ENCODE measurements around the gene AHRR. TPM values are rescaled to one million over a fixed set of nuclear protein-coding genes. Genes with fewer than 3 reads are reported as not detected.
A peak's percentile ranks its signal among the peaks of the same experiment; 100 is the strongest.
"Not testable (repeated sequence)": the region's sequence is repeated elsewhere in the genome, so short reads cannot be mapped to it uniquely, and the experiment has no call there.

AHRR gene
- 10 to 100 TPM; 35.7 to 41.6 TPM for total RNA-seq

DNA sequence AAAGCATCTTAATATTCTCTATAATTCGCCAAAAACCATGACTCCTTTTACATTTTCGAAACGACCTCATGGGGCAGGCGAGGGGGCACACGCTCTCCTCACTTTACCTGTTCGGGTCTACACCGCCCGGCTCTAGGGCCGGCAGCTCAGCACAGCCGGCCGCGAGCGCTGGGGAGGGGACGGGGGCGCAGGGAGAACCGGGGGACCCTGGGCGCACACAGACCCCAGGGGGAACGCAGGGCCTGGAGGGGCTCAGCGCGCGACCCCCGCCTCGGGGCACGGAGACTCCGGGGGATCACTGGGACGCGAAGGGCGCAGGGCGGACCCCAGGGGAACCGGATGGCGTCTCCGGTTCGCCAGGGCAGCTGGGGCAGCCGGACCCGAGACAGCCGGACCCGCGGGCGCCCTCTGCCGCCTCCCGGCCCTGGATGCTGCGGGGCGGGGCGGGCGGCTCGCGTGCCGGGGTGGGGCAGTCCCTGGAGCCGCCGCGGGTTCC lies at the start of gene AHRR:
AHRR (plus strand) TSS at position 485 of the 496 bp plus-strand sequence. CDS start 22,189 bp downstream, outside the sequence.
- POLR2A ChIA-PET, result interaction anchor here (0.8 to 1.4 kb wide), 5 partner anchors 10 to 103 kb away, joined by 3 to 4 read pairs (median 4); partner anchors contain the start of genes CCDC127 and SDHA
- H3K4me1 Mint-ChIP-seq, result peaks cover 16% of the 10 kb centered on the region
- H3K36me3 Mint-ChIP-seq, result peaks cover 14% of the 10 kb centered on the region
- peak within 1 kb of the TSS; percentile 75 for H3K27ac Mint-ChIP-seq
- H3K4me3 Mint-ChIP-seq, result peak within 1 kb of the TSS; percentile 87
- peaks cover 17% of the 10 kb centered on the region for H3K27me3 Mint-ChIP-seq
- H3K9me3 Mint-ChIP-seq, result no peaks in the 10 kb centered on the region
- ATAC-seq (ENCODE audit: low read depth) (peak; percentile 62), DNase-seq (peak; percentile 84)

DNA sequence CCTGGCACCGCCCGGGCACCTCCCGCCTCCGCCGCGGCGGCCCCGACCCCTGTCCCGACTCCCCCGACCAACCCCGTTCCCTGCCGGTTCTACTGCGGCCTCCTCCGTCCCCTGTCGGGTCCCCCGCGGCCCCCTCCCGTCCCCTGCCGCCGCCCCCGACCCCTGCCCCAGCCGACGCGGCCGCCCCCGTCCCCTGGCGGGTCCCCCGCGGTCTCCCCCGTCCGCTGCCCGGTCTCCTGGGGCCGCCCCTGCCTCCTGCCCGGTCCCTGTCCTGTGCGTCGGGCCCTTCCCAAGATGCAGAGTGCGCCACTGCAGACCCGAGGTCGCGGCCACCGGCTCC lies 49.7 kb upstream of the AHRR start:
- Mint-ChIP-seq H3K4me3 (peak overlapping the region; percentile 92), H3K36me3 (peaks cover 12% of the 10 kb centered on the region), H3K27ac (peak overlapping the region; percentile 87), H3K4me1 (peaks cover 15% of the 10 kb centered on the region)
- DNase-seq, H3K9me3 Mint-ChIP-seq, H3K27me3 Mint-ChIP-seq: not testable (repeated sequence)
- POLR2A ChIA-PET, result interaction anchor here (0.6 to 2.1 kb wide), 8 partner anchors 10 to 230 kb away, joined by 3 to 20 read pairs (median 4); partner anchors contain the start of genes CCDC127, LRRC14B and SDHA
- ATAC-seq (ENCODE audit: low read depth), result peak; percentile 17

DNA sequence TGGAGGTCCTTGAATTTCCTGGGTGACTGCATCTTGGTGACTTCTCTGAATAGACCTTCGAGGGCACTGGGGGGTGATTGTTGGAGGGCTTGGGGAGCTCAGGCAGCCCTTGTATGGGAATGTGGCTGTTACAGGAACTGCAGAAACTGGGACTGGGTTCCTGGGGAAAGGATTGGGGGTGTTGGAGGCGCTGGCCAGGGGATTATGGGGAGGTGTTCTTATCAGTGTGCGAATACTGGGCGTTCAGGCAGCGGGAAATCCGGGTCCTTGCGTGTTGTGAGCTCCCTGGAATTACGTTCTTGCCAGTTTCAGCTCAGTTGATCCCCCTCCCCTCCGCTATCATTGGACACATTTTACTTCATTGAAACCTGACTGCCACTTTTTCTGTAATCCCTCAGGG lies 48.4 kb upstream of the AHRR start:
- Mint-ChIP-seq H3K27ac (peak overlapping the region; percentile 68), H3K36me3 (peaks cover 12% of the 10 kb centered on the region), H3K4me1 (peaks cover 15% of the 10 kb centered on the region), H3K4me3 (peak overlapping the region; percentile 83)
- ATAC-seq (ENCODE audit: low read depth); H3K27me3 Mint-ChIP-seq; DNase-seq; H3K9me3 Mint-ChIP-seq; POLR2A ChIA-PET: not testable (repeated sequence)

DNA sequence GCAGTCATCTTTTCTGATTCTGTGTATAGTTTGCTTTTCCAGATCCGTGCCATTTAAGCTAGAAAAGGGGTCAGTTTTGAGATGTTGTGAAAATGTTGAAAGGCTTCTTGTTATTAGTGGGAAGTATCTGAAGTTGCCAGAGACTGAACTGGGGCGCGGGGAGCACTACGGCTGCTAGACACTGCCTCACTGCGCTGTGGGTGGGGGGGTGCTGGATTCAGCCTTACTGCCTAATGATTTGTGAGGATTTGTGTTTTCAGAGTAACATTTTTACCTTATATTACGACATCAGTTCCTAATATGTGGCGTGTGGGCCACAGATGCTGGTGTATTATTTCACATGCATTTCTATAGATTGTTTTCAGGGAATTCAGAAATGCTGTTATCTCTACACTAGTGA lies 48.0 kb upstream of the AHRR start:
- H3K4me3 Mint-ChIP-seq, result peak overlapping the region; percentile 83
- DNase-seq; H3K9me3 Mint-ChIP-seq; H3K27me3 Mint-ChIP-seq; POLR2A ChIA-PET; ATAC-seq (ENCODE audit: low read depth): not testable (repeated sequence)
- H3K36me3 Mint-ChIP-seq, result peaks cover 12% of the 10 kb centered on the region
- H3K27ac Mint-ChIP-seq, result peak overlapping the region; percentile 68
- peaks cover 15% of the 10 kb centered on the region for H3K4me1 Mint-ChIP-seq

DNA sequence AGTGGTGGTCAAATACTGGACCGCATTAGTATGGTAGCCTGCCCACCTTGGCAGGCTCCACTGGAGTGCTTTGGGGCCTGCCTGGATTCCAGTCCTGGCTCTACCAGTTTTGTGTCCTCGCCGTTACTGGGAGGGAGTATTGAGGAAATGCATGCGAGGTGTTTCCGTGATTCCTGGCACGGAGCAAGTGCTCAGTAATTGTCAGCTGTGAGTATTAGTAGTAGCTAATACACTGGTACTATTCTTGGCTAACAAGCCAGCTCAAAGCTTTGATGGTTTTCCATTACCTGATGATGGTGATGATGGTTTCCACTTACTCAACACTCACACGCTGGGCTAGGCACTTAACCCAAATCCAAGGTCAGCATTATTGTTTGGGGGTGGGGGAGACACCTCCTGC lies 47.2 kb upstream of the AHRR start:
- Mint-ChIP-seq H3K4me1 (peaks cover 17% of the 10 kb centered on the region), H3K36me3 (peaks cover 12% of the 10 kb centered on the region)
- ATAC-seq (ENCODE audit: low read depth); H3K27ac Mint-ChIP-seq; H3K4me3 Mint-ChIP-seq; H3K27me3 Mint-ChIP-seq; POLR2A ChIA-PET; H3K9me3 Mint-ChIP-seq; DNase-seq: not testable (repeated sequence)

DNA sequence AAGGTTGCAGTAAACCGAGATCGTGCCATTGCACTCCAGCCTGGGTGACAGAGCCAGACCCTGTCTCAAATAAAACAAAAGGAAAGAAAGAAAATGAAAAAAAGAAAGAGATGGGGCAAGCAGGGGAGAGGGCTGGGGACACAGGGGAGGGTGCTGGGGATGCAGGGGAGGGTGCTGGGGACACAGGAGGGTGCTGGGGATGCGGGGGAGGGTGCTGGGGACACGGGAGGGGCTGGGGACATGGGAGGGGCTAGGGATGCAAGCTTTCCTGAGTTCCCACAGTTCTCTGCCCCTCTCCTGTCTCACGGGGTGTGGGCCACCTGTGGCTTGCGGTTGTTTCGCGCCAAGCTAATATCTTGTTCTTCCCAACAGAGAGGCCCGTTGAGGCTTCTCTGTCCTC lies 42.9 kb upstream of the AHRR start:
- POLR2A ChIA-PET, result no interaction called here
- no peaks in the 10 kb centered on the region for H3K27me3 Mint-ChIP-seq
- DNase-seq (no peak), ATAC-seq (ENCODE audit: low read depth) (no peak)
- H3K27ac Mint-ChIP-seq, result no peak overlapping the region
- no peaks in the 10 kb centered on the region for H3K9me3 Mint-ChIP-seq
- no peak overlapping the region for H3K4me3 Mint-ChIP-seq
- peaks cover 10% of the 10 kb centered on the region for H3K36me3 Mint-ChIP-seq
- peaks cover 17% of the 10 kb centered on the region for H3K4me1 Mint-ChIP-seq

DNA sequence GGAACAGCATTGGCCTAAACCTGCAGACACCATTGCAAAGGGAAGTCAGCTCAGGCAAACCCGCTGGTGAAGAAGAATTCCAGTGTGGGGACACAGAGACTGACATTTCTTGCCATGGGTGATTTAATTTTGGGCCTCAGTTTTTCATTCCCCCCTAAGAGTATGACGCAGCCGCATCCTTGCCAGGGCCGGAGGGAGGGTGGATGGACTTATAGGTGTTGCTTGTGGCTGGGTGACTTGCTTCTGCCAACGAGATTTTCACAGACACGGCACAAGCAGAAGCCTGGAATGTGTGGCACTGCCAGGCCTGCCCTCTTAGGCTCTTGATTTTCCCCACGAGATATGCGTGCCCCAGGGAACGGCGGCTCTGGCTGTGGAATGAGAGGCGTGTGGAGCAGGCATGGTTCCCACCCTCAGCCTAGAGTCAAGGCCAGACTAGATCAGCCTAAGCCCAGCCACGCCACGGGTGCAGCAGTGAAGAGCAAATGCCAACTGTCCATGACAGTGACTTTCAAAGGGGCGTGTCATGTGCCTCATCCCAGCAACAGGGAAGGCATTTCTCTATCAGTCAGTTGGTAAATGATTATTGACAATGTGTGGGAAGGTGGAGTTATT lies 42.4 kb upstream of the AHRR start:
- not testable (repeated sequence) for H3K36me3 Mint-ChIP-seq; ATAC-seq (ENCODE audit: low read depth); DNase-seq; H3K4me3 Mint-ChIP-seq; H3K9me3 Mint-ChIP-seq; H3K27ac Mint-ChIP-seq; H3K27me3 Mint-ChIP-seq
- H3K4me1 Mint-ChIP-seq, result peaks cover 16% of the 10 kb centered on the region
- POLR2A ChIA-PET, result interaction anchor here (0.7 kb wide), 1 partner anchor 10 kb away, joined by 4 read pairs; no protein-coding TSS in a partner anchor

DNA sequence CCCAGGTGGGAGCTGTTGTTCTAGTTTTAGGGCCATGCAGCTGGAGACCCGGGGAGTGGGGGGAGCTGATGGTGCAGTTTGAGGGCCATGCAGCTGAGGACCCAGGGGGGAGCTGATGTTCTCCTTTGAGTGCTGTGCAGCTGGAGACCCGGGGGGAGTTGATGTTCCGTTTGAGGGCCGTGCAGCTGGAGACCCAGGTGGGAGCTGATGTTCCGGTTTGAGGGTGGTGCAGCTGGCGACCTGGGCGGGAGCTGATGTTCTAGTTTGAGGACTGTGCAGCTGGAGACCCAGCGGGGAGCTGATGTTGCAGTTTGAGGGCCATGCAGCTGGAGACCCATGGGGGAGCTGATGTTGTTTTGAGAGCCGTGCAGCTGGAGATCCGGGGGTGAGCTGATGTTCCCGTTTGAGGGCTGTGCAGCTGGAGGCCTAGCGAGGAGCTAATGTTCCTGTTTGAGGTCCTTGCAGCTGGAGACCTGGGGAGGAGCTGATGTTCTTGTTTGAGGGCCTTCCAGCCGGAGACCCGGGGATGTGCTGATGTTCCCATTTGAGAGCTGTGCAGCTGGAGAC lies 35.4 kb upstream of the AHRR start:
- POLR2A ChIA-PET, result interaction anchor here (0.9 to 2.6 kb wide), 2 partner anchors 15 kb away, joined by 3 to 6 read pairs; partner anchors contain the start of gene PDCD6
- Mint-ChIP-seq H3K4me3 (no peak overlapping the region), H3K27me3 (no peaks in the 10 kb centered on the region), H3K4me1 (peaks cover 17% of the 10 kb centered on the region), H3K27ac (no peak overlapping the region), H3K36me3 (peaks cover 13% of the 10 kb centered on the region), H3K9me3 (no peaks in the 10 kb centered on the region)
- ATAC-seq (ENCODE audit: low read depth) (no peak), DNase-seq (no peak)

DNA sequence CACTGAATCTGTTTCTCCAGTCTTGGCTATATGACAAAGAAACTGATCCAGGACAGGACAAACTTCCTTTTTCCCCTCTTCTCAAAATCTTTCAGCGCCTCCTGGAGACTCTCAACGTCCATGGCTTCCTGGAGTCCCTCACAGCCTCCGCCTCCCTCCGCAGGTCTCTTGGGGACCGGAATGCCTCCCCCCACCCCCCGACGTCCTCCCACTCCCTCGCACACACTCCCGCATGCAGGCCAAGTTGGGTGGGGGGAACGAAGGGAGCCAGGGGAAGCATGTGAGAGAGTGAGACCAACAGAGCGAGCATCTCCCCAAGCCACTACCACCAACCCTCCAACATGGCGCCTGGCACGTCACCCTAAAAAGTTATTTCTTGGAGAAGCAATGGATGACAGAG lies 31.3 kb upstream of the AHRR start:
- H3K27me3 Mint-ChIP-seq; POLR2A ChIA-PET; ATAC-seq (ENCODE audit: low read depth); H3K27ac Mint-ChIP-seq; H3K4me3 Mint-ChIP-seq; H3K9me3 Mint-ChIP-seq; DNase-seq; H3K4me1 Mint-ChIP-seq: not testable (repeated sequence)
- H3K36me3 Mint-ChIP-seq, result peaks cover 17% of the 10 kb centered on the region

DNA sequence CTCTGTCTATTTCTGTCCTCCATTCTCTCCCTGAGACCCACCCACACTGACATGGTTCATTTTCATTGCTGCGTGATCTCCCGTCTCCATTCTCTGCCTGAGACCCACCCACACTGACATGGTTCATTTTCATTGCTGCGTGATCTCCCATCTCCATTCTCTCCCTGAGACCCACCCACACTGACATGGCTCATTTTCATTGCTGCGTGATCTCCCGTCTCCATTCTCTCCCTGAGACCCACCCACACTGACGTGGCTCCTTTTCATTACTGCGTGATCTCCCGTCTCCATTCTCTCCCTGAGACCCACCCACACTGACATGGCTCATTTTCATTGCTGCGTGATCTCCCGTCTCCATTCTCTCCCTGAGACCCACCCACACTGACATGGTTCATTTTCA lies 30.2 kb upstream of the AHRR start:
- H3K4me1 Mint-ChIP-seq; POLR2A ChIA-PET; H3K27me3 Mint-ChIP-seq; H3K27ac Mint-ChIP-seq; H3K4me3 Mint-ChIP-seq; DNase-seq; ATAC-seq (ENCODE audit: low read depth); H3K9me3 Mint-ChIP-seq: not testable (repeated sequence)
- peaks cover 17% of the 10 kb centered on the region for H3K36me3 Mint-ChIP-seq

DNA sequence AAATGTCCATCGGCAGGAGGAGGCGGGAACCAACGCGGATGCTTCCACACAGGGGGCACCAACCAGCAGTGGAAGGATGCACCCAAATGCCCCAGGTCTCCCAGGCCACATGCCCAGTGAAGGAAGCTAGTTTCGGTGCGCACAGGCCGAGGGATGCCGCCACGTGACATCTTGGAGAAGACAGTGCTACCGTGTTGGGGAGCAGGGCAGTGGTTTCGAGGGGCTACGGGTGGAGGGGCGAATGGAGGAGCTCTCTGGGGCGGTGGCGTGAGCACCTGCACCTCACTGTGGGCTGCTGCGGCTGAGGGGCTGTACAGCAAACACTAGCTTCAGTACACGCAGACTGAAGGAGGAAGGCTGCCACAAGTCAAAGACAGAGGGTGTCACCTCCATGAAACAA lies 26.7 kb upstream of the AHRR start:
- Mint-ChIP-seq H3K36me3 (peaks cover 12% of the 10 kb centered on the region), H3K4me1 (peaks cover 13% of the 10 kb centered on the region)
- ATAC-seq (ENCODE audit: low read depth); H3K27me3 Mint-ChIP-seq; H3K9me3 Mint-ChIP-seq; H3K4me3 Mint-ChIP-seq; H3K27ac Mint-ChIP-seq; POLR2A ChIA-PET; DNase-seq: not testable (repeated sequence)

DNA sequence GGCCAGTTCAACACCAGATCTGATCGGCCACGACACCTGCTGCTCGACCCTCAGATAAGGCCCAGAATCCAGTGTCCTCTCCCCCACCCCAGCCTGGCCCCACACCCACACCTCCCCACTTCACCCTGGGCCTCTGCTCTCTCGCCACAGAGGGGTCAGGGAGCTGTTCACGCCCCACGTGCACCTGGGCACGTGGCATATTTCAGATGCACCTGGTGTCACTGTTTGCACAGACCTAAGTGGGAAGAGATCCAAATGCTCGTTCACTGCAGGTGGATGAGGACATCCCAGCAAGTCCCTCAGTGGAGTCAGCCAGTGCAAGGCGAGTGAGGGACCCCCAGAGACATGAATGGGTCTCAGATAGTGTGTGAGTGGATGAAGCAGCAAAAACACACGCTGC lies 25.3 kb upstream of the AHRR start:
- H3K4me1 Mint-ChIP-seq, result peaks cover 13% of the 10 kb centered on the region
- H3K36me3 Mint-ChIP-seq, result peaks cover 11% of the 10 kb centered on the region
- H3K4me3 Mint-ChIP-seq; H3K27me3 Mint-ChIP-seq; ATAC-seq (ENCODE audit: low read depth); H3K27ac Mint-ChIP-seq; POLR2A ChIA-PET; DNase-seq; H3K9me3 Mint-ChIP-seq: not testable (repeated sequence)

DNA sequence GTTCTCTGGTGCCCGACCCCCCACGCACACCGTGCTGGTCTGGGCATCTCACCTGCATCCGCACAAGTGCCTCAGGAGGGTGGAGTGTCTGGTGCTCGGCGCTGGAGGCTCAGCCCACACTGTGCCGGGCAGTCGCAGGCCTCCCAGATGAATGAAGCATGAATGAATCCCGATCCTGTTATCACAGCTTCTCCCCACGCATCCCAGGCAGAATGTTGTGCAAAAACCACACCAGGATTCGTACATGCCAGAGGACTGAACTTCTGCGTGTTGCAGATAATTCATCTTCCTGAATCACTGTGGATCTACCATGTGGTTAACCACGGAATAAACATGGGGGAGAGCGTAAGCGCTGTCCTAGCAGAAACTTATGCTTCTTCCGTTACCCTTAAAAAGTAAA lies 24.6 kb upstream of the AHRR start:
- not testable (repeated sequence) for H3K27ac Mint-ChIP-seq, DNase-seq

DNA sequence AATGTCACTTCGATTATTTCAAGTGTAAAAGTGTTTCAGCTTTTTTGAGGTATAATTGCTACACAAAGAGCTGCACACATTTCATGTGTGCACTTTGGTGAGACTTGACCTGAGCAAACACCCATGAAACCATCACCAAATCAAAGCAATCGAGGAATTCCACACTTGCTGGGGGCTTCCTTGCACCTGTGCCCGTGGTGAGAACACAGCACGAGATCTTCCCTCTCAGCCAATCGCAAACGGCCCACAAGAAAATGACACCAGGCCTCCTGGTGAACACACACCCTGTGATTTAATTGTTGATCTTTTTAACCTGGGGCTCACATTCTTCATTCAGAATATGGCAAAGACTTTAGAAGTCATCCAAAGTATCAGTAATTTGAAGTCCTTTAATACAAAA lies 24.1 kb upstream of the AHRR start:
- Mint-ChIP-seq H3K4me1 (peaks cover 21% of the 10 kb centered on the region), H3K4me3 (peak overlapping the region; percentile 45)
- H3K36me3 Mint-ChIP-seq, H3K9me3 Mint-ChIP-seq, H3K27me3 Mint-ChIP-seq, POLR2A ChIA-PET, H3K27ac Mint-ChIP-seq, DNase-seq: not testable (repeated sequence)
- ATAC-seq (ENCODE audit: low read depth), result peak; percentile 21

More for the DNA sequence above, 24.6 kb upstream of the AHRR start:
- H3K27me3 Mint-ChIP-seq, H3K36me3 Mint-ChIP-seq, POLR2A ChIA-PET, H3K9me3 Mint-ChIP-seq: not testable (repeated sequence)
- peaks cover 17% of the 10 kb centered on the region for H3K4me1 Mint-ChIP-seq
- peak; percentile 81 for ATAC-seq (ENCODE audit: low read depth)
- peak overlapping the region; percentile 45 for H3K4me3 Mint-ChIP-seq

Data from activated naive CD8-positive, alpha-beta T cell treated with anti-CD3 and anti-CD28 coated beads, Interleukin-2, amount 10 ng/mL, durations not matched to agents 7 days and 5 days (primary cell).